DND-41 (cell line): ENCODE results near the gene BTN3A1.

ENCODE experiments used
- ATAC-seq: fragments of 200-7000 bp; cut with Tn5 transposase; 3 replicates; pipeline ENCODE4 v1.9.1; 2021; ENCODE audit warnings: low read depth; ENCODE audit not compliant: insufficient read depth
- DNase-seq: peaks from one replicate; pipeline ENCODE4 v3.0.0-alpha.2; 2020
- H2AFZ ChIP-seq: 2 replicates; pipeline ENCODE4 v1.6.0; 2012; ENCODE audit warnings: low read depth, low read length
- H3K27ac ChIP-seq: 2 replicates; pipeline ENCODE4 v1.5.1; 2012; ENCODE audit warnings: low read length, inconsistent platforms
- H3K27me3 ChIP-seq: fragments of 200-600 bp; sonication (generic); 2 replicates; pipeline ENCODE4 v1.6.0; 2012; ENCODE audit warnings: low read length, mild to moderate bottlenecking, inconsistent platforms; ENCODE audit not compliant: insufficient read depth, poor library complexity
- H3K36me3 ChIP-seq: 2 replicates; pipeline ENCODE4 v1.5.1; 2012; ENCODE audit warnings: low read length, inconsistent platforms; ENCODE audit not compliant: insufficient read depth
- H3K4me1 ChIP-seq: 2 replicates; pipeline ENCODE4 v1.5.1; 2012; ENCODE audit warnings: mild to moderate bottlenecking, low read length; ENCODE audit not compliant: insufficient read depth
- H3K4me2 ChIP-seq: 2 replicates; pipeline ENCODE4 v1.6.0; 2012; ENCODE audit warnings: mild to moderate bottlenecking, moderate library complexity, low read length, inconsistent platforms; ENCODE audit not compliant: insufficient read depth
- H3K4me3 ChIP-seq, 2 experiments: fragments of 200-600 bp in 1 of 2; shearing (Covaris generic) in 1 of 2; 2 replicates each; pipeline ENCODE4 v1.5.1; 2012 to 2016; ENCODE audit warnings: inconsistent platforms in 2 of 2, low read length in 2 of 2, mild to moderate bottlenecking in 2 of 2, low read depth in 1 of 2, moderate library complexity in 1 of 2
- H3K79me2 ChIP-seq: 2 replicates; pipeline ENCODE4 v1.6.0; 2012; ENCODE audit warnings: low read length, inconsistent platforms; ENCODE audit not compliant: insufficient read depth
- H3K9ac ChIP-seq: 2 replicates; pipeline ENCODE4 v1.6.0; 2012; ENCODE audit warnings: low read depth, mild to moderate bottlenecking, inconsistent platforms, low read length, moderate library complexity
- H3K9me3 ChIP-seq: 2 replicates; pipeline ENCODE4 v1.5.1; 2012; ENCODE audit warnings: low read length, moderate library complexity, mild to moderate bottlenecking, inconsistent platforms; ENCODE audit not compliant: insufficient read depth, severe bottlenecking
- H4K20me1 ChIP-seq: 2 replicates; pipeline ENCODE4 v1.6.0; 2012; ENCODE audit warnings: low read length; ENCODE audit not compliant: insufficient read depth
- CTCF ChIP-seq: IDR thresholded peaks from 2 replicates; pipeline ENCODE4 v1.5.1; 2012; ENCODE audit warnings: borderline replicate concordance, low read length, moderate library complexity, mild to moderate bottlenecking; ENCODE audit not compliant: poor library complexity, severe bottlenecking; ENCODE audit errors: extremely low read depth
- EZH2 ChIP-seq: IDR thresholded peaks from 3 replicates; pipeline ENCODE4 v1.6.1; 2012; ENCODE audit warnings: borderline replicate concordance, low read depth, mild to moderate bottlenecking, moderate library complexity, low read length, inconsistent platforms; ENCODE audit not compliant: severe bottlenecking

BTN3A1 gene

GRCh38 chr6:26445934-26446667 is 44.0 kb downstream of the BTN3A1 start:
- TF ChIP-seq CTCF: no peak
- TF ChIP-seq EZH2: no peak
- no peak overlapping the region for H3K9ac ChIP-seq
- no peaks in the 10 kb centered on the region for H3K9me3 ChIP-seq
- peaks cover 43% of the 10 kb centered on the region for H3K36me3 ChIP-seq
- H3K4me2 ChIP-seq: no peak overlapping the region
- peaks cover 26% of the 10 kb centered on the region for H3K4me1 ChIP-seq
- ATAC-seq: no peak
- H3K27me3 ChIP-seq: no peaks in the 10 kb centered on the region
- DNase-seq: no peak
- no peaks in the 10 kb centered on the region for H4K20me1 ChIP-seq
- no peak overlapping the region for H3K4me3 ChIP-seq
- peaks cover 16% of the 10 kb centered on the region for H3K79me2 ChIP-seq
- H3K27ac ChIP-seq: peak overlapping the region; percentile 44; the same call in 1 of the 2 replicates
- no peak overlapping the region for H2AFZ ChIP-seq

- ATAC-seq (no peak), DNase-seq (no peak)
- no peak for TF ChIP-seq EZH2
- Histone ChIP-seq H3K79me2 (peaks cover 5% of the 10 kb centered on the region; the same call in 1 of the 2 replicates), H3K27ac (no peak overlapping the region), H3K27me3 (no peaks in the 10 kb centered on the region), H2AFZ (no peak overlapping the region), H3K4me3 (no peak overlapping the region), H3K4me1 (peaks cover 15% of the 10 kb centered on the region), H4K20me1 (no peaks in the 10 kb centered on the region), H3K4me2 (no peak overlapping the region), H3K36me3 (peaks cover 43% of the 10 kb centered on the region), H3K9ac (no peak overlapping the region), H3K9me3 (no peaks in the 10 kb centered on the region)
Observed at GRCh38 chr6:26447257-26447656, 45.2 kb downstream of the BTN3A1 start.

DNA sequence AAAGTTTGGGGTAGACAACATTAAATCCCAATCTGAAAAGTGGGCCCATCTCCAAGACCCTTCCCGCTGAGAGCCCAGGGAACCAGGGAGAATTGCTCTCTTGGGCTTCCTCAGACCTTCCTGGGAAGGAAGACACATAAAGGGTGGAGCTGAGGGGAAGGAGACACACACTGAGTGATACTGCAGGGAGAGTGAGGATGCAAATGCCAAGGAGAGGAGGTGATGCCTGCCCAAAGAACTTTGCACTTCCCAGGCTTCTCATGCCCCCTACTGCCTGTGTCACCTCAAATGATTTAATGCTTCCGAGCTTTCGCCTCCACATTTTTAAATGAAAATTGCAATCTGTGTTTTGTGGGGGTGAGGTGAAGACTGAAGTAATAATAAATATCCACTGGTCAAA is 48.2 kb downstream of the BTN3A1 start:
- Histone ChIP-seq H3K9me3 (no peaks in the 10 kb centered on the region), H4K20me1 (no peaks in the 10 kb centered on the region), H3K4me1 (peaks cover 7% of the 10 kb centered on the region), H3K4me2 (no peak overlapping the region), H3K79me2 (no peaks in the 10 kb centered on the region), H3K27me3 (no peaks in the 10 kb centered on the region), H3K36me3 (peaks cover 31% of the 10 kb centered on the region), H3K4me3 (no peak overlapping the region), H3K9ac (no peak overlapping the region), H2AFZ (no peak overlapping the region), H3K27ac (no peak overlapping the region)
- no peak for ATAC-seq
- no peak for TF ChIP-seq EZH2
- TF ChIP-seq CTCF: no peak
- DNase-seq: no peak

DNA sequence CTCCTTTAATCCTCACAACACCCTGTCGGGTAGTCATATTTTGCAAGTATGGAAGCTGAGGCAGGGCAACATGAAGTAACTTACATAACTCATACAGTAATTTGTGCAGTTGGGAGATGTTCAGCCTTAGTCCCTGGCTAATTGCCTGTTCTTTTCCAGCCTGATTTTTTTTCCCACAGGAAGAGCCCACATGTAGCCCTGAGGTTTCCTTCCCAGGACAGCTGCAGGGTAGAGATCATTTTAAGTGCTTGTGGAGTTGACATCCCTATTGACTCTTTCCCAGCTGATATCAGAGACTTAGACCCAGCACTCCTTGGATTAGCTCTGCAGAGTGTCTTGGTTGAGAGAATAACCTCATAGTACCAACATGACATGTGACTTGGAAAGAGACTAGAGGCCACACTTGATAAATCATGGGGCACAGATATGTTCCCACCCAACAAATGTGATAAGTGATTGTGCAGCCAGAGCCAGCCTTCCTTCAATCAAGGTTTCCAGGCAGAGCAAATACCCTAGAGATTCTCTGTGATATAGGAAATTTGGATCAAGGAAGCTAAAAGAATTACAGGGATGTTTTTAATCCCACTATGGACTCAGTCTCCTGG is 50.7 kb downstream of the BTN3A1 start:
- Histone ChIP-seq H3K9ac (no peak overlapping the region), H3K4me3 (no peak overlapping the region), H2AFZ (no peak overlapping the region), H3K27ac (no peak overlapping the region), H3K4me2 (no peak overlapping the region), H3K36me3 (peaks cover 17% of the 10 kb centered on the region), H3K27me3 (no peaks in the 10 kb centered on the region), H3K9me3 (no peaks in the 10 kb centered on the region), H3K79me2 (peaks cover under 1% of the 10 kb centered on the region; the same call in 1 of the 2 replicates), H4K20me1 (no peaks in the 10 kb centered on the region), H3K4me1 (peaks cover 12% of the 10 kb centered on the region)
- TF ChIP-seq EZH2 (no peak), CTCF (no peak)
- ATAC-seq (no peak), DNase-seq (no peak)
